ENCODE data around the gene TBCEL.

- TF ChIP-seq CTCF (IDR thresholded peaks at IDR 0.05) (no peak), POLR2A (IDR thresholded peaks at IDR 0.05) (no peak), POLR2AphosphoS5 (IDR thresholded peaks at IDR 0.05) (no peak)
Observed at GRCh38 chr11:121024989-121025388, 1.1 kb downstream of the TBCEL start.
